PC-3 (cell line): ENCODE data around the gene CCR6. TPM values are rescaled to one million over a fixed set of nuclear protein-coding genes. Genes with fewer than 3 reads are reported as not detected.

Source experiments
- ATAC-seq: fragments of 200-7000 bp; cut with Tn5 transposase; 2 replicates; pipeline ENCODE4 v1.9.1; 2020; ENCODE audit warnings: mild to moderate bottlenecking, moderate library complexity
- BruUV-seq: library from RNA; stranded (reverse); fragments of 400-500 nt; replicated peaks from 2 replicates; lab custom pipeline; 2021; lab: Mats Ljungman, UMichigan
- CTCF ChIA-PET: fragments of 300-600 bp; sonication (Branson Sonifier 250); formaldehyde crosslinking; loops from one replicate; lab custom pipeline; 2022; ENCODE audit warnings: antibody characterized with exemption; lab: Charles Lee
- POLR2A ChIA-PET: fragments of 300-600 bp; sonication (Branson Sonifier 250); formaldehyde crosslinking; loops from one replicate; lab custom pipeline; 2022; ENCODE audit warnings: antibody characterized with exemption; ENCODE audit not compliant: unreplicated experiment; lab: Charles Lee
- DNase-seq: peaks from one replicate; pipeline ENCODE4 v3.0.0-alpha.2; 2015
- H2AFZ ChIP-seq: fragments of 300-600 bp; sonication (generic); 2 replicates; pipeline ENCODE4 v1.6.0; 2016; ENCODE audit warnings: antibody characterized with exemption, low read length
- H3F3A ChIP-seq: fragments of 300-600 bp; sonication (generic); one replicate; pipeline ENCODE4 v1.6.0; 2017; ENCODE audit warnings: antibody characterized with exemption, low read length, control low read depth, mild to moderate bottlenecking; ENCODE audit not compliant: unreplicated experiment
- H3K27ac ChIP-seq: fragments of 300-600 bp; sonication (generic); 2 replicates; pipeline ENCODE4 v1.5.1; 2016; ENCODE audit warnings: mild to moderate bottlenecking, low read length
- H3K27me3 ChIP-seq: fragments of 300-600 bp; sonication (generic); 2 replicates; pipeline ENCODE4 v1.6.1; 2016; ENCODE audit warnings: low read length, mixed read lengths
- H3K36me3 ChIP-seq: fragments of 300-600 bp; sonication (generic); 2 replicates; pipeline ENCODE4 v1.6.1; 2016; ENCODE audit warnings: low read depth, mixed run types, low read length, mixed read lengths
- H3K4me1 ChIP-seq: fragments of 300-600 bp; sonication (generic); 2 replicates; pipeline ENCODE4 v1.5.1; 2016; ENCODE audit warnings: low read length; ENCODE audit not compliant: insufficient read depth
- H3K4me2 ChIP-seq: fragments of 300-600 bp; sonication (generic); 2 replicates; pipeline ENCODE4 v1.6.0; 2016; ENCODE audit warnings: low read length
- H3K4me3 ChIP-seq: fragments of 300-600 bp; sonication (generic); 2 replicates; pipeline ENCODE4 v1.5.1; 2016; ENCODE audit warnings: mild to moderate bottlenecking, low read length, mixed read lengths
- H3K79me2 ChIP-seq: fragments of 300-600 bp; sonication (generic); 2 replicates; pipeline ENCODE4 v1.6.1; 2017; ENCODE audit warnings: low read length, mixed read lengths
- H3K9ac ChIP-seq: fragments of 300-600 bp; sonication (generic); 2 replicates; pipeline ENCODE4 v1.6.0; 2016; ENCODE audit warnings: mild to moderate bottlenecking, low read length
- H3K9me2 ChIP-seq: fragments of 300-600 bp; sonication (generic); replicated peaks from 2 replicates; pipeline ENCODE4 v1.6.1; 2016; ENCODE audit warnings: mixed run types, low read length, mixed read lengths
- H3K9me3 ChIP-seq: fragments of 300-600 bp; sonication (generic); 2 replicates; pipeline ENCODE4 v1.6.1; 2016; ENCODE audit warnings: low read length, mixed read lengths
- H4K20me1 ChIP-seq: fragments of 300-600 bp; sonication (generic); 2 replicates; pipeline ENCODE4 v1.6.1; 2016; ENCODE audit warnings: low read length, mixed read lengths
- EZH2 ChIP-seq: fragments of 300-600 bp; sonication (generic); IDR thresholded peaks from one replicate; pipeline ENCODE4 v1.6.1; 2017; ENCODE audit warnings: antibody characterized with exemption, mild to moderate bottlenecking, low read length; ENCODE audit not compliant: unreplicated experiment
- EZH2phosphoT487 ChIP-seq: fragments of 300-600 bp; sonication (generic); IDR thresholded peaks from 2 replicates; pipeline ENCODE4 v1.6.1; 2018; ENCODE audit warnings: mild to moderate bottlenecking, antibody characterized with exemption, low read length, borderline replicate concordance
- intact Hi-C: fragments of 100-400 bp; cut with micrococcal nuclease; formaldehyde crosslinking; loops from 2 replicates; pipeline ENCODE4 v1.9.0; 2023
- total RNA-seq: library from RNA; depleted of rRNA; stranded (reverse); fragments of >200 nt; gene quantifications from 2 replicates; pipeline ENCODE4 v1.2.3, GENCODE V29; 2014
- TF ChIP-seq, protein P1 (sequence below): fragments of 300-600 bp; sonication (generic); conservative IDR thresholded peaks from 2 replicates; pipeline ENCODE4 v1.5.1; 2017; ENCODE audit warnings: antibody characterized with exemption, low read depth, mild to moderate bottlenecking, low read length

The CCR6 gene
- total RNA-seq, 1 experiment from 2014 or later = not detected

DNA sequence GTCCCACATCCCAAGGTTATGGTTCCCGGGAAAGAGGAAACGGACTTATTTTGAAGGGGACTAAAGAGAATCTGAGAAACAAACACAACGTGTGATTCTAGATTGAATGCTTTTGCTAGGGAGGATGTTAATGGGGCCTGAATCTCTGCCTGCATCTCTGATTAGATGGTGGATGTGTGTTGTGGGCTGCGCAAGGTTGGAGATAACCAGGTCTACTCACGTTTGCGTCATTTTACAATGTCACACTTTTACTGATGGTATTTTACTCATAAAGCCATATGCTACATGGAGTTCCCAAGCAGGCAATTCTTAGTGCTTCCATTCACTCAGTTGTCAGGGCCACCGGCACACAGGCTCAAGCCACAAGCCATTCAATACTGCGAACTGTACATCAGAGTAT lies 23.2 kb upstream of the CCR6 start:
- Histone ChIP-seq H3K4me3 (no peak overlapping the region), H3F3A (no peaks in the 10 kb centered on the region), H4K20me1 (no peaks in the 10 kb centered on the region), H3K36me3 (no peaks in the 10 kb centered on the region), H3K9ac (no peak overlapping the region), H3K27ac (no peak overlapping the region), H2AFZ (no peak overlapping the region), H3K27me3 (peaks cover 11% of the 10 kb centered on the region; the same call in 1 of the 2 replicates), H3K4me1 (no peaks in the 10 kb centered on the region), H3K79me2 (no peaks in the 10 kb centered on the region), H3K9me2 (no peaks in the 10 kb centered on the region), H3K4me2 (no peak overlapping the region), H3K9me3 (no peaks in the 10 kb centered on the region)
- TF ChIP-seq EZH2 (no peak), EZH2phosphoT487 (no peak)
- TF ChIP-seq, protein P1, sequence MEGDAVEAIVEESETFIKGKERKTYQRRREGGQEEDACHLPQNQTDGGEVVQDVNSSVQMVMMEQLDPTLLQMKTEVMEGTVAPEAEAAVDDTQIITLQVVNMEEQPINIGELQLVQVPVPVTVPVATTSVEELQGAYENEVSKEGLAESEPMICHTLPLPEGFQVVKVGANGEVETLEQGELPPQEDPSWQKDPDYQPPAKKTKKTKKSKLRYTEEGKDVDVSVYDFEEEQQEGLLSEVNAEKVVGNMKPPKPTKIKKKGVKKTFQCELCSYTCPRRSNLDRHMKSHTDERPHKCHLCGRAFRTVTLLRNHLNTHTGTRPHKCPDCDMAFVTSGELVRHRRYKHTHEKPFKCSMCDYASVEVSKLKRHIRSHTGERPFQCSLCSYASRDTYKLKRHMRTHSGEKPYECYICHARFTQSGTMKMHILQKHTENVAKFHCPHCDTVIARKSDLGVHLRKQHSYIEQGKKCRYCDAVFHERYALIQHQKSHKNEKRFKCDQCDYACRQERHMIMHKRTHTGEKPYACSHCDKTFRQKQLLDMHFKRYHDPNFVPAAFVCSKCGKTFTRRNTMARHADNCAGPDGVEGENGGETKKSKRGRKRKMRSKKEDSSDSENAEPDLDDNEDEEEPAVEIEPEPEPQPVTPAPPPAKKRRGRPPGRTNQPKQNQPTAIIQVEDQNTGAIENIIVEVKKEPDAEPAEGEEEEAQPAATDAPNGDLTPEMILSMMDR = no peak
- intact Hi-C loops = no loop called here
- CTCF ChIA-PET = no interaction called here
- BruUV-seq = no TSS peak
- POLR2A ChIA-PET = no interaction called here
- no peak for ATAC-seq
- no peak for DNase-seq

DNA sequence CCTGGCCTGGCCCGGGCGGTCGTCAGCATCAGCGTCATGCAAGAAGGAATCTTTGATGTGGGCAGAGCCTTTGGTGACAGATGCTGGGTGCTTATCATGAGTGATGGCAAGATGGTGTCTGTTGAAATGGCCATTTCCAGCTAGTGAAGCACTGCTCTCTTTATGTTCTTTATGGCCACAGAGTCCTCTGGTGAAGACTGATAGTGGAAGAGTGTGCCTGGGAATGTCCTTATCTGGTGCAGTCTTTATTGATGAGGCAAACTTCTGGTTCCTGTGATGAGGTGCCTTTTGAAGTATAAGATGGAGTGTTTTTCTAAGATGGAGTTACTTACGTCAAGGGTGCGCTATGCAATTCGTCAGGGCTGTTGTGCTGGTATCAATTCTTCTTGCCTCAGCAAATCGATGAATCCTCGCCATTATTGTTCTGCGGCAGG lies 22.6 kb upstream of the CCR6 start:
- intact Hi-C loops = no loop called here
- H3K4me3 ChIP-seq = no peak overlapping the region
- H3K9ac ChIP-seq = no peak overlapping the region
- ChIA-PET POLR2A (no interaction called here), CTCF (no interaction called here)
- no TSS peak for BruUV-seq
- H3K27ac ChIP-seq = no peak overlapping the region
- no peak overlapping the region for H2AFZ ChIP-seq
- TF ChIP-seq EZH2phosphoT487 (no peak), EZH2 (no peak)
- TF ChIP-seq, protein P1 = no peak
- H3K36me3 ChIP-seq = no peaks in the 10 kb centered on the region
- H3K79me2 ChIP-seq = no peaks in the 10 kb centered on the region
- peaks cover 11% of the 10 kb centered on the region; the same call in 1 of the 2 replicates for H3K27me3 ChIP-seq
- H3F3A ChIP-seq = no peaks in the 10 kb centered on the region
- ATAC-seq = no peak
- DNase-seq = no peak
- H3K9me3 ChIP-seq = no peaks in the 10 kb centered on the region
- H3K4me2 ChIP-seq = no peak overlapping the region
- no peaks in the 10 kb centered on the region for H4K20me1 ChIP-seq
- H3K9me2 ChIP-seq = no peaks in the 10 kb centered on the region
- no peaks in the 10 kb centered on the region for H3K4me1 ChIP-seq

DNA sequence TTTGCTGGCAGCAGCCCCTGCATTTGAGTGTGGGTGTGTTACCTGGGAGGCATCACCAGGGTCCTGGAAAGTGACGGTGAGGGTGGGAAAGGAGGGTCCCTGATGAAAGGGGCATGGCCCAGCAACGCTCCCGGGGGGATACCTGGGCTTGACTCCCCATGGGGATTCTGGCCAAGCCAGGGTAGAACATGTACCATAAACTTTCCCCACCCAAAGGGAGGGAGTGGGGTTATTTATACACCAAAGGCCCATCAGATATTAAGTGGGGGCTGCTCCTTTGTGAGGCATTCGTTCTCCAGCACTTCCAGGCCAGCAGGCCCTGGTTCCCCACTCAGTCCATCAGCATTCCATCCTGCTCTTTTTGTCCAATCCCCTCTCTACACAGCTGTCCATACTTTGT lies 20.6 kb upstream of the CCR6 start:
- Histone ChIP-seq H3K9me3 (no peaks in the 10 kb centered on the region), H3K36me3 (no peaks in the 10 kb centered on the region), H3K4me3 (no peak overlapping the region), H3F3A (no peaks in the 10 kb centered on the region), H3K4me2 (no peak overlapping the region), H4K20me1 (no peaks in the 10 kb centered on the region), H3K4me1 (no peaks in the 10 kb centered on the region), H3K27ac (no peak overlapping the region), H3K27me3 (peaks cover 20% of the 10 kb centered on the region; the same call in 1 of the 2 replicates), H2AFZ (no peak overlapping the region), H3K79me2 (no peaks in the 10 kb centered on the region), H3K9ac (no peak overlapping the region), H3K9me2 (no peaks in the 10 kb centered on the region)
- TF ChIP-seq EZH2 (no peak), EZH2phosphoT487 (no peak)
- TF ChIP-seq, protein P1 = no peak
- no peak for ATAC-seq
- intact Hi-C loops = no loop called here
- BruUV-seq = no TSS peak
- POLR2A ChIA-PET = no interaction called here
- no peak for DNase-seq
- CTCF ChIA-PET = no interaction called here
